HL-60 (cell line): ENCODE measurements around the gene L3MBTL2.
A peak's percentile ranks its signal among the peaks of the same experiment; 100 is the strongest.

Experiments
- DNase-seq, 2 experiments: peaks; one replicate each; pipeline ENCODE4 v3.0.0-alpha.2; 2010 to 2020; ENCODE audit warnings: low read depth in 1 of 2, low spot score in 1 of 2
- H3K27ac ChIP-seq: fragments of 250-450 bp; sonication (Bioruptor Pico); replicated peaks from 2 replicates; pipeline ENCODE4 v1.5.1; 2020; ENCODE audit warnings: mild to moderate bottlenecking, moderate library complexity
- H3K27me3 ChIP-seq: fragments of 250-450 bp; sonication (Bioruptor Pico); 2 replicates; pipeline ENCODE4 v1.5.1; 2021; ENCODE audit warnings: mild to moderate bottlenecking, moderate library complexity; ENCODE audit not compliant: insufficient read depth, poor library complexity, severe bottlenecking
- H3K4me3 ChIP-seq: replicated peaks from 2 replicates; pipeline ENCODE4 v1.5.1; 2011; ENCODE audit warnings: mild to moderate bottlenecking, control low read depth, low read length; ENCODE audit not compliant: insufficient read depth
- CTCF ChIP-seq: IDR thresholded peaks from one replicate; pipeline ENCODE4 v1.5.1; 2011; ENCODE audit warnings: low read length, control low read depth, inconsistent platforms; ENCODE audit not compliant: insufficient read depth
- GABPA ChIP-seq: IDR thresholded peaks from 2 replicates; pipeline ENCODE4 v1.6.1; 2012; ENCODE audit warnings: low read depth
- POLR2AphosphoS5 ChIP-seq: IDR thresholded peaks from 2 replicates; pipeline ENCODE4 v1.6.1; 2012; ENCODE audit warnings: low read depth
- REST ChIP-seq: IDR thresholded peaks from 2 replicates; pipeline ENCODE4 v1.6.1; 2012; ENCODE audit warnings: low read depth; ENCODE audit not compliant: insufficient replicate concordance
- SPI1 ChIP-seq: IDR thresholded peaks from 2 replicates; pipeline ENCODE4 v1.6.1; 2012; ENCODE audit warnings: low read depth, mild to moderate bottlenecking, borderline replicate concordance

The L3MBTL2 gene

GRCh38 chr22:41201141-41201540 is 4.0 kb upstream of the L3MBTL2 start:
- Histone ChIP-seq H3K27me3 (peaks cover 2% of the 10 kb centered on the region), H3K4me3 (no peak overlapping the region), H3K27ac (no peak overlapping the region)
- TF ChIP-seq SPI1, result no peak
- TF ChIP-seq REST, result no peak
- no peak for TF ChIP-seq CTCF
- TF ChIP-seq GABPA, result no peak
- TF ChIP-seq POLR2AphosphoS5, result no peak
- peak in 1 of 2 experiments; percentile 7 for DNase-seq

- Histone ChIP-seq H3K27ac (no peak overlapping the region), H3K4me3 (no peak overlapping the region), H3K27me3 (peaks cover 2% of the 10 kb centered on the region)
- DNase-seq, result no peak
- TF ChIP-seq POLR2AphosphoS5, result no peak
- no peak for TF ChIP-seq REST
- no peak for TF ChIP-seq GABPA
- TF ChIP-seq SPI1, result no peak
- no peak for TF ChIP-seq CTCF
These were observed 2.0 kb upstream of the L3MBTL2 start for GRCh38 chr22:41203118-41203517.

GRCh38 chr22:41204066-41204465 is 1.0 kb upstream of the L3MBTL2 start:
- no peaks in the 10 kb centered on the region for H3K27me3 ChIP-seq
- TF ChIP-seq SPI1 (peak; percentile 87), REST (no peak), GABPA (no peak), POLR2AphosphoS5 (no peak)
- no peak for DNase-seq
- no peak overlapping the region for H3K27ac ChIP-seq
- H3K4me3 ChIP-seq, result no peak overlapping the region

- Histone ChIP-seq H3K27ac (no peak overlapping the region), H3K27me3 (no peaks in the 10 kb centered on the region), H3K4me3 (no peak overlapping the region)
- DNase-seq, result no peak
- TF ChIP-seq GABPA (no peak), REST (no peak), CTCF (no peak), SPI1 (no peak), POLR2AphosphoS5 (no peak)
These were observed 1.6 kb downstream of the L3MBTL2 start for GRCh38 chr22:41206719-41207118.
